ENCODE data around the gene PPP2R5A.

GRCh38 chr1:212241957-212242287 is 43.3 kb upstream of the PPP2R5A start:
- TF ChIP-seq ZNF639 (tag by site-specific recombination; IDR thresholded peaks at IDR 0.05): no peak
- no peak for TF ChIP-seq ZBTB11 (tag by site-specific recombination; conservative IDR thresholded peaks at IDR 0.05; ENCODE audit: low read depth)
- TF ChIP-seq KLF7 (tag by site-specific recombination; IDR thresholded peaks at IDR 0.05; ENCODE audit: borderline replicate concordance): no peak
- no peak for TF ChIP-seq YY1 (tag by site-specific recombination; IDR thresholded peaks at IDR 0.05)
- no peak for TF ChIP-seq ZNF146 (tag by site-specific recombination; IDR thresholded peaks at IDR 0.05)
- TF ChIP-seq ZNF211 (tag by site-specific recombination; IDR thresholded peaks at IDR 0.05; ENCODE audit: low read depth): no peak
- TF ChIP-seq ZNF214 (tag by site-specific recombination; IDR thresholded peaks at IDR 0.05; ENCODE audit: borderline replicate concordance): no peak
- TF ChIP-seq CTCF (tag by site-specific recombination; IDR thresholded peaks at IDR 0.05): no peak
- TF ChIP-seq, protein P1, sequence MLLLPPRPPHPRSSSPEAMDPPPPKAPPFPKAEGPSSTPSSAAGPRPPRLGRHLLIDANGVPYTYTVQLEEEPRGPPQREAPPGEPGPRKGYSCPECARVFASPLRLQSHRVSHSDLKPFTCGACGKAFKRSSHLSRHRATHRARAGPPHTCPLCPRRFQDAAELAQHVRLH (tag by site-specific recombination; IDR thresholded peaks at IDR 0.05): no peak
- no peak for TF ChIP-seq PRDM1 (tag by site-specific recombination; IDR thresholded peaks at IDR 0.05)
- TF ChIP-seq, protein P2, sequence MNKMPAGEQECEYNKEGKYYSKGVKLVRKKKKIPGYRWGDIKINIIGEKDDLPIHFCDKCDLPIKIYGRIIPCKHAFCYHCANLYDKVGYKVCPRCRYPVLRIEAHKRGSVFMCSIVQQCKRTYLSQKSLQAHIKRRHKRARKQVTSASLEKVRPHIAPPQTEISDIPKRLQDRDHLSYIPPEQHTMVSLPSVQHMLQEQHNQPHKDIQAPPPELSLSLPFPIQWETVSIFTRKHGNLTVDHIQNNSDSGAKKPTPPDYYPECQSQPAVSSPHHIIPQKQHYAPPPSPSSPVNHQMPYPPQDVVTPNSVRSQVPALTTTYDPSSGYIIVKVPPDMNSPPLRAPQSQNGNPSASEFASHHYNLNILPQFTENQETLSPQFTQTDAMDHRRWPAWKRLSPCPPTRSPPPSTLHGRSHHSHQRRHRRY (tag by site-specific recombination; IDR thresholded peaks at IDR 0.05): no peak
- TF ChIP-seq SP3 (tag by site-specific recombination; IDR thresholded peaks at IDR 0.05): no peak
- no peak for TF ChIP-seq PBX3 (CRISPR knock-in tag; IDR thresholded peaks at IDR 0.05)
- no peak for TF ChIP-seq ATF2 (tag by site-specific recombination; IDR thresholded peaks at IDR 0.05; ENCODE audit: low read depth)

Measured in HEK293 (cell line).